Amniotic epithelial cell (primary cell): ENCODE measurements around the gene SLC15A1.
A peak's percentile ranks its signal among the peaks of the same experiment; 100 is the strongest.

Experiments
- DNase-seq: peaks from one replicate; pipeline ENCODE4 v3.0.0-alpha.2; 2010; ENCODE audit warnings: low read depth

SLC15A1 gene

GRCh38 chr13:98693756-98694155 is 58.7 kb downstream of the SLC15A1 start:
- no peak for DNase-seq

DNA sequence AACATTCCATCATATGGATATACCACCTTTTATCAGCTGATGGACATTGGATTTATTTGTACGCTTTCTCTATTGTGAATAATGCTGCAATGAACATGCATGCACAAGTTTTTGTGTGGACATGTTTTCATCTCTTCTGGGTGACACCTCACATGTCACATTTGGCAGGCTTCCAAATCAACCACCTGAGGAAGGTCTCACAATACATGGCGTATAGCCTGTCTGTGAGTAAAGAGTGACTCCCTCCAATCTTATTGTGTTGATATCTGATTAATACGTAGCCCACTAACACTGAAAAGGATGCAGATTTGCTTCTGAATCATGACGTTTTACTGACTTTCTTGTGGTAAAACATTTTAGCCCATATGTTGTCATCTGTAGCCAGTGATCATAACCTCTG is 61.1 kb downstream of the SLC15A1 start:
- no peak for DNase-seq

GRCh38 chr13:98690348-98691022 is 62.0 kb downstream of the SLC15A1 start:
- DNase-seq, result no peak

DNA sequence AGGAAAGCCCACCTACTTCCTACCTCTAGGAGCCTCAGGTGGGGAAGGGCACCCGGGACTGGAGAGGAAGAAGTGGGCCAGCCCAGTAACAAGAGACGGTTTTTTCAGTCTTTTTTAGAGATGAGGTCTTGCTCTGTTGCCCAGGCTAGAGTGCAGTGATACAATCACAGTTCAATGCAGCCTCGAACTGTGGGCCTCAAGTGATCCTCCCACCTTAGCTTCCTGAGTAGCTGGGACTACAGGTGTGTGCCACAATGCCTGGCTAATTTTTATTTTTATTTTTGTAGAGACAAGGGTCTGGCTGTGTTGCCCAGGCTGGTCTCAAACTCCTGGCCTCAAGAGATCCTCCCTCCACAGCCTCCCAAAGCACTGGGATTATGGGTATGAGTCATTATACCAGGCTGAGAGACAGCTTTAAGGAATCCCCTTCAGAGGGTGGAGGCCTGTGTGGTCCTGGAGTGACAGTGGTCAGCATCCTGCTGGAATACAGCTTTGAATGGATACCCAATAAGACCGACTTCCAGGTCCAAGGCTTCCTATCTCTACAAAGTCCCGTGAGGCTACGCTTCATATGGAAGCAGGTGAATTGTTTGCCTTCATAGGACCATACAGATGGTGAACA is 63.0 kb downstream of the SLC15A1 start:
- DNase-seq, result no peak

DNA sequence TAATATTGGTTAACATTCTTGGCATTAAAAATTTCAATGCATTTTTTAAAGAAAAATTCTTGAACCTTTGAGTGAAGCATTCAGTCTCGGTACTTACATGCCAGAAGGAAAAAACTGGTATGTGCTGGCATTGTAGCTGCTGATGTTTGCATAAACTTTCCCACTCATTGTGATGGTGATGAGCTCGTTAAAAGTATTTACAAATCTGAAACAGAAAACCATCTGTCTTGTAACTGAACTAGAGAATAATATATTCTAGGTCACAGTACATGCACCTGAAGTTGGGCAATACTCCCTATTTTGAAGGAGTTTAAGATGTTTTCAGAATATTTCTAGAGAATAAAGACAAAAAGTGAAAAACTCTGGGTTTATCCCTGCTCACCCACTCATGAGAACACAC is 64.1 kb downstream of the SLC15A1 start:
- no peak for DNase-seq

GRCh38 chr13:98687319-98687718 is 65.2 kb downstream of the SLC15A1 start:
- DNase-seq, result no peak

DNA sequence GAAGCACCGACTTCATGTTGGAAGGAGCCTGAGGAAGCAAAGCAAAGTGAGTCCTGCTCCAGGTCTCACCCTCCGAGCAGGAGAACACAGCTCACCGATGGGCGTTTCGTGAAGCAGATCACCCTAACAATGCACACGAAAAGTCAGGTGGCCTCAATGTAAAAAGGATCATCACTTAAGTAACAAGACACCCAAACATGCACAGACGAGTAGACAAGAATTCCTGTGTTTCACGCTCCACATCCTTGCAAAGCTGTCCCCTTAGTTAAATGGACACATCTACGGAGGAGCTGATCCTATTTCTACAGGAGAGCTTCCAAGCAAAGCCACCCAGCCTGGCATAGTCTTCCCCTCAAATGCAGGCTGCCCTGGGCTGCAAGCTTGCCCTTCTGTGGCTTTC is 66.2 kb downstream of the SLC15A1 start:
- DNase-seq, result no peak

- DNase-seq, result no peak
These were observed 67.3 kb downstream of the SLC15A1 start for GRCh38 chr13:98685146-98685545.

- DNase-seq, result peak; percentile 10
These were observed 71.4 kb downstream of the SLC15A1 start for GRCh38 chr13:98681049-98681448.

DNA sequence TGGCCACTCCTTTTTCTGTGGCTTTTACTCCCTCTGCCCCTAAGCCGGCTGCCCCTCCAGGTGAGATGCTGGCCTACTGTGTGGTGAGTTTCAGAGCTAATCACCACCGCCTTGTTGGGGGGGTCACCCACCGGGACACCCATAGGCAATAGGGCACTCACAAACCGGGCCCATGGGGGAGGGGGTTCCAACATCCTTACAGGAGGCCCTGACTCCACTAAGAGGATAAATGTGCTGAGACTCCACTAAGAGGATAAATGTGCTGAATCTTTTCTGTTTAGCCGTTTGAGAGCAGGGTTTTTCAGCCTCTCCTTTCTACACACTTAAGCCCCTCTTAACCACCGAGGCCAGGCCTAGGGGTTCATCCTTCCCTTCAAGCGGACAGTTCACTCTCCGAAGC is 73.7 kb downstream of the SLC15A1 start:
- DNase-seq, result no peak

DNA sequence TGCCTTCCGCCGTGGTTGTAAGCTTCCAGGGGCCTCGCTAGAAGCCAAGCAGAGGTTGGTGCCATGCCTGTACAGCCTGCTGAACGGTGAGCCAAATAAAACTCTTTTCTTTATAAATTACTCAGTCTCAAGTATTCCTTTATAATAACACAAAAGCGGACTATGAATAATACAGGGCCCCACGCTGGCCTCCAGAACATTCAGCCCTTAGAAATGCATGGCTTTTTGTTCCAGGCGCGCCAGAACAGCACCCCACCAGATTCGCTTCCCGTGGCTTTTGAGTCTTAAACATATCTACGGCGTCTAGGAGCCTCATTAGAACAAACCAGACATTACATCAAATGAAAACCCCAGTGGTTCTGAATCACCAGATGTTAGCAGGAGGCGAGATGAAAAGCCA is 75.1 kb downstream of the SLC15A1 start:
- peak; percentile 78 for DNase-seq

DNA sequence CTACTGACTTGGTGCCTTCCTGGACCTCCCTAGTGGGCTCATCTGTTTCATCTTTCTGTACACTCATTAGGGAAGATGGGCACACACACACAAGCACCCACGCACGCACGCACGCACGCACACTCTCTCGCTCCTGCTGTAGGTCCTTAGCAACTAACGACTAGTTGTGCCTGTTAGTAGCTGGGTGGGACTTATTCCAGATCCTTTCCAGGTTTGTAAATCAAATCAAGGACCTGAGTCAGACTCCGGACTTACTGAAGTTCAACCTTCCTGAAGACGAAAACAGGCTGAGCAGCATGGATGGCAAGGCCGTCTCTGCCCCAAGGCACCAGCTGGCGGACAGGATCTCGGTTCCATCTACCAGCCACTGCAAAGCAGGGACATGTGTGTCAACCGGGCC is 76.2 kb downstream of the SLC15A1 start:
- peak; percentile 12 for DNase-seq

DNA sequence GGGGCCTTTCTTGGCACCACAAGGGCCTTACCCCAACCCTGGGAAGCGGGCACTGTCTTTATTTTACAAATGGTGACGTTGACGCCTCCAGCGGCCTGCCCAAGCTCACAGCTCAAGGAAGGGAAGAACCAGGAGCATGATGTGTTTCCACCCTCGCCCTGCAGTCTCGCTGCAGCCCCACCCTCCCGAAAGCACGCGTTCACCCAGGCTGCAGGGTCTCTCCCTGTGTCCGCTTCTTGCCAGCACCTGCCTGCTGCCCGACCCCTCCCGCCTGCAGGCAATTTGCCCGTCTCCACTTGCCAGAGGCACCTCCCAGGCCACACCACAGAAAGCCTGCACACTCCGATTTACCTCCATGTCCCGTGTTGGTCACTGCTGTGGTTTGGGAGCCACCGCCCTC is 76.6 kb downstream of the SLC15A1 start:
- DNase-seq, result no peak

DNA sequence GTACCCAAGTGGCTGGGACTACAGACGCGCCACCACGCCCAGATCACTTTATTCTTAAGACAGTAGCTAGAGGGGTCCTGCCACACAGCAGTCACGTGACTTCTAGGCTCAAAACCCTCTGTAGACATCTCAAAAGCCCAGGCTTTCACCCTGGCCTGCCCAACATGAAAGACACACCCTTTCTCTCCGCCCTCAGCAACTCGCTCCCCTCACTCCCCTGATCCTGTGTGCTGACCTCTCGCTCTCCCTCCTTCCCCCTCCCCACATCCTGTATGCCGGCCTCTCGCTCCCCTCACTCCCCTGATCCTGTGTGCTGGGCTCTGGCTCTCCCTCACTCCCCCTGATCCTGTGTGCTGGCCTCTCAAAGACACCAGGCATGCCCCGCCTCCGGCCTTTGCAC is 77.4 kb downstream of the SLC15A1 start:
- DNase-seq, result no peak

DNA sequence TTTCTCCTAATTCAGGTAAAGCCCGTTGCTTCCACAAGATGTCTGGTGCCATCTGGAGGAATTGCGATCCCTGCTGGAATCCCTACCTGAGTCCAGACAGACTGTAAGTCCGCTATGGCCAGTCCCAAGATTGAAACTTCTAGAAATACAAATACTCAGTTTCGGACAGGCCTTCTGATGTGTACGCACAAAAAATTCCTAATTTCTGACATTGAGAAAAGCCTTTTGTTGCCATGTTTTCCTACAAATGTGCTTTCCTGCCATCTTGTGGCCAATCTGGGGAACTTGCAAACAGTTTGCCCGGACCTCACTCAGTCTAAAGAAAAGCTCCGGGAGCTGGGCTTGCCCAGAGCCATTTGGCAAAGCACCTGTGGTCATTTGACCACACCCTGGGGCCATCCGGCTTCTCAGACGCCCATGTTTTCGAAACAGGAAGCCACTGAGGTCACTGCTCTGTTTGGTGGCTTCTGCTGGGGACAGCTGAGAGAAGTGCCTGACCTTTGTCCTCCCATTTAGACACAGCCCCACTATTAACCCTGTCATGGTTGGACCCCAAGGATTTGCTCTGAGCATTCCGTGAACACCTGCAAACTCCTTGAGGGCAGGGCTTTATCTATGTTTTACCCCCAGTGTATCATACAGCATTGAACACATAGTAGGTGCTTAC is 79.4 kb downstream of the SLC15A1 start:
- peak; percentile 55 for DNase-seq

GRCh38 chr13:98668155-98668554 is 84.3 kb downstream of the SLC15A1 start:
- no peak for DNase-seq

DNA sequence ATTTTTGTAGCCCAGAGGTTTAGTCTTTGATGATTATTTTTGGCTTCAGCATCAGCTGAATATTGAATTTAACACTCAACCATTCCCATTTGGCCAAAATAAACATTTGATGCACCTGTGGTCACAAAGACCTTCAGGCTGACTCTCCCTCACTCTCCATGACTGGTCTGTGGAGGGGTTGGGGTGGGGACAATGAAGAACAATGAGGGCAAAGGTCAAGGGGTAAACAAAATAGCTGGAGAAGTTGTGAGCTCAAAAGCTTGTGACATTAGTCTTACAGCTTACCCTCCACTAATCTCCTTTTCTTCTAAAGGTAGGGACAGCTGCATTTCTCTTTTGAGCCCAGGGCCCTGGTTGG is 86.9 kb downstream of the SLC15A1 start:
- DNase-seq, result no peak

DNA sequence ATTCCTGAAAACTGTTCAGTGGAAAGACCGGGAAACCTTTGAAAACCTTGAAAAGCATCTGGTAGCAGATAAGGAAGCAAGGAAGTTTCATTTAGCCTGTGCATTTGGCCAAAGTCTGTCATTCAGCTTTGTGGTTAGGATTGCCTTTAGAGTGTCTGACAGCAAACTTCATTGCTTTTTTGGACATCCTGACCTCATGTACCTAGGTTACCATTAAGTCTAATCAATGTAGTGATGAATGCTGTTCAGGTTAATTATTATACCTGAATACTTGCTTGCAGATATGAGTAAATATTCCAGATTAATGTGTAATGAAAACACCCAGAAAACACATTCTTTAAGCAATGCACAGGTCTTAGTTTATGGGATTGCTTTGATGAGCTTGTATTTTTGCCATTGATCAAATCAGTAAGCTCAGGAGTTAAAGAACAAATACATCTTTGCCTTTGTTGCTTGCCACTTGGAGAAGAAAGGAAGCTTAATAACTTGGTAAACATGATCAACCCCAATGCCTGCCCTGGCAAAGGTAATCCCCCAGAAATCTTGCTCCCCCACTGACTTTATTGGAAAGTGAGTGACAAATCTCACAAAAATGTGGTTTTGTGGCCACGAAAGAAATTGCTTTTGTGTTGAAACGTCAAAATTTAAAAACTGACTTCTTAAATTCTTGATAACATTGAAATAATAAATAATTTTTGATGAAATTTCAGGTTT is 87.4 kb downstream of the SLC15A1 start:
- no peak for DNase-seq

- DNase-seq, result no peak
These were observed 88.0 kb downstream of the SLC15A1 start for GRCh38 chr13:98664510-98664909.

- peak; percentile 40 for DNase-seq
These were observed 88.4 kb downstream of the SLC15A1 start for GRCh38 chr13:98664047-98664446.

DNA sequence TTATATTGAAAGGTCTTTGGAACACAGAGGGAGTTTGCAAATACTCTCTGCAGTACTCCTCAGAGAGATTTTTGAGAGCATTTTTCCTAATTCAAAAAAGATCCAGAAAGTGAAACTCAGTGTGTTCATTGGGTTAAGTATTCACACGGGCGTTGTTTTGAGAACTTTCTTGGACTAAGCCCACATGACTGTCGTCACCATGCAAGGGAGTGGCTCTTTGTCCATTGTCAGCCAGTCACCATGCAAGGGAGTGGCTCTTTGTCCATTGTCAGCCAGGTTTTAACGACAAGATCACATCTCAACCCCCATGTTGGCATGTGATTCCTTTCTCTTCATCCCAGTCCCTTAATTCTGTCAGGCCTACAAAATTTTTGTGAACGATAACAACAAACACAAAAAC is 94.3 kb downstream of the SLC15A1 start:
- DNase-seq, result no peak

DNA sequence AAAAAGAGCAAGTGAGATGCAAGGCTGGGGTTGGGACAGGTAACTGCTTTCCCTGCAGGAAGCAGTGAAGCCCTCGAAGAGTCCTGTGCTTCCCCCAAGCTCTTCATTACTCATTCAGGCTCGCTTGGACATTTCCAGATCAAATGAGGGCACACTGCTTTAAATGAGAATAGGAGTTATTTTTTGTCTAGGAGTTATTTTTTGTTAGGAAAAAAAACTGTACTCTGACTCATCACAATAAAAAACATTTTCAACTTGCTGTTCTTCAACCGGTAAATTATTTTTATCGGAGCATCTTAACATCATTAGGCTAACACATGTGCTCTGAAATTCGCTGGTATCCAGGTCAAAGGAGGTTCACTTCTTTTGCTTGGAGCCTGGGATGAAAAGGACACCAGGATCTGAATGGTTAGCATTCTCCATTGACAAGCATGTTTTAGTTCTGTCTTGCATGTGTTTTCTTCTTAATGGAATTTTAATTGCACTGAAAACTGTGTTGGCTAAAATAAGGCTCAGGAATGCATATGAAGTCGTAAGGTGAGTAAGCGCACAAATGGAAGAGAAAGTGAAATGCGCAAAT is 94.9 kb downstream of the SLC15A1 start:
- no peak for DNase-seq

- no peak for DNase-seq
These were observed 96.2 kb downstream of the SLC15A1 start for GRCh38 chr13:98656223-98656622.
